ENCODE results near the gene GFOD1. TPM values are rescaled to one million over a fixed set of nuclear protein-coding genes. Genes with fewer than 3 reads are reported as not detected.

Gene GFOD1
- total and polyA plus RNA-seq, 7 experiments from 2014 or later: 0.24 to 10.8 (median 1.4) TPM; not detected in 1

- Mint-ChIP-seq H3K27me3 (no peaks in the 10 kb centered on the region), H3K36me3 (peaks cover 0 to 11% (median 1%) of the 10 kb centered on the region in 5 donors), H3K4me1 (peaks cover 0 to 10% (median 0%) of the 10 kb centered on the region in 7 donors), H3K9me3 (peaks cover 0 to 2% (median 0%) of the 10 kb centered on the region in 11 donors), H3K27ac (no peak overlapping the region), H3K4me3 (no peak overlapping the region)
- POLR2A ChIA-PET: no interaction called here
- CTCF ChIA-PET: interaction anchor here (1.2 kb wide), 1 partner anchor 20 kb away, joined by 3 read pairs; no protein-coding TSS in a partner anchor
- no peak for ATAC-seq
- Histone ChIP-seq H3K27me3 (ENCODE audit: control insufficient read depth in 2 of 2, insufficient read depth in 2 of 2, low read length in 2 of 2) (no peaks in the 10 kb centered on the region), H3K36me3 (ENCODE audit: control insufficient read depth in 2 of 3, insufficient read depth in 3 of 3, low read length in 3 of 3) (no peaks in the 10 kb centered on the region), H3K4me1 (ENCODE audit: control insufficient read depth in 2 of 2, insufficient read depth in 2 of 2, low read length in 2 of 2) (no peaks in the 10 kb centered on the region), H3K4me3 (ENCODE audit: low read length) (no peak overlapping the region), H3K27ac (ENCODE audit: low read depth, low read length) (no peak overlapping the region), H3K9me3 (ENCODE audit: control insufficient read depth in 2 of 3, low read length in 3 of 3) (no peaks in the 10 kb centered on the region)
- intact Hi-C loops (cut with micrococcal nuclease): no loop called here
- DNase-seq: no peak
Measured at GRCh38 chr6:13474360-13474759, 13.0 kb downstream of the GFOD1 start.

- Histone ChIP-seq H3K36me3 (ENCODE audit: control insufficient read depth in 2 of 3, insufficient read depth in 3 of 3, low read length in 3 of 3) (no peaks in the 10 kb centered on the region), H3K9me3 (ENCODE audit: control insufficient read depth in 2 of 3, low read length in 3 of 3) (no peaks in the 10 kb centered on the region), H3K27ac (ENCODE audit: low read depth, low read length) (no peak overlapping the region), H3K4me3 (ENCODE audit: low read length) (no peak overlapping the region), H3K27me3 (ENCODE audit: control insufficient read depth in 2 of 2, insufficient read depth in 2 of 2, low read length in 2 of 2) (no peaks in the 10 kb centered on the region), H3K4me1 (ENCODE audit: control insufficient read depth in 2 of 2, insufficient read depth in 2 of 2, low read length in 2 of 2) (no peaks in the 10 kb centered on the region)
- CTCF ChIA-PET: no interaction called here
- Mint-ChIP-seq H3K9me3 (peaks cover 0 to 7% (median 0%) of the 10 kb centered on the region in 11 donors), H3K4me1 (peaks cover 0 to 9% (median 0%) of the 10 kb centered on the region in 7 donors), H3K36me3 (peaks cover 0 to 12% (median 7%) of the 10 kb centered on the region in 5 donors), H3K27me3 (no peaks in the 10 kb centered on the region), H3K4me3 (no peak overlapping the region), H3K27ac (no peak overlapping the region)
- no peak for DNase-seq
- POLR2A ChIA-PET: interaction anchor here (0.5 kb wide), 1 partner anchor 1908 kb away, joined by 3 read pairs; no protein-coding TSS in a partner anchor
- intact Hi-C loops (cut with micrococcal nuclease): no loop called here
- no peak for ATAC-seq
Measured at GRCh38 chr6:13473768-13474165, 13.6 kb downstream of the GFOD1 start.

DNA sequence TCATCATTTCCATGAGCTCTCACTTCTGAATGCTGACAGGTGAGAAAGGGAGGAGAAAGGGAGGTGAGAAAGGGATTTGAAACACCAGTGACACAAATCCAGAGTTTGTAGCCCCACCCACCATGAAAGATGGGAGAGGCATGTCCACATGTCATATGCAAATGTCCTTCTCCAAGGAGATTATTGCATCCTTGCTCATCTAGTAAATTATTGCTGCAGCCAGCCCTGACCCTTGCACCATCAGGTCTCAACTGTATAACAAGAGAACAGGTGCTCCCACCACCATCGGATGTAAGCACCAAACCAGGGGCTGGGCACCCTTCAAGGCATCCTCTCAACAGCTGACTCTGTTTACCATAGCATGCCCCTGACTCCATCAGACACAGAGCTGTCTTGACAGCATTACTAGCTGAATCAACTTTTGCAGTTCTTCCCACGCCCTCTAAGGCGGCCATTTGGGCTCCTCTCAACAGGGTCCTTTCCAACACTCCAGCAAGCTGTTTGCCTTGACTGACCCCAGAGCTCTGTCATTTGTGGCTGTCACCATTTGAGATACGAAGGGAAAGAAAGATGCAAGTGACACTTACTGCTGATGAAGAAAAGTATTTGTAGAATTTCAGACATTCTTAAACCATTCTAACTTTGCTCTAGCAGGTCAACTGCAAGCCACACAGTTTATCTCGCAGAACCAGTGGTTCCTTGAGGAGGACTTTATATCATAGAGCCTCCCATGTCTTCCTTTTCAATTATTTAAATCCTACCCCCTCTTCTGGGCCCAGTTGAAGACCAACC, 14.2 kb downstream of the GFOD1 start:
- Mint-ChIP-seq H3K4me3 (no peak overlapping the region), H3K4me1 (peaks cover 0 to 5% (median 0%) of the 10 kb centered on the region in 7 donors), H3K27me3 (no peaks in the 10 kb centered on the region), H3K27ac (no peak overlapping the region), H3K36me3 (peaks cover 0 to 10% (median 8%) of the 10 kb centered on the region in 5 donors), H3K9me3 (peaks cover 0 to 11% (median 0%) of the 10 kb centered on the region in 11 donors)
- Histone ChIP-seq H3K9me3 (ENCODE audit: control insufficient read depth in 2 of 3, low read length in 3 of 3) (no peaks in the 10 kb centered on the region), H3K27me3 (ENCODE audit: control insufficient read depth in 2 of 2, insufficient read depth in 2 of 2, low read length in 2 of 2) (no peaks in the 10 kb centered on the region), H3K4me3 (ENCODE audit: low read length) (no peak overlapping the region), H3K36me3 (ENCODE audit: control insufficient read depth in 2 of 3, insufficient read depth in 3 of 3, low read length in 3 of 3) (no peaks in the 10 kb centered on the region), H3K4me1 (ENCODE audit: control insufficient read depth in 2 of 2, insufficient read depth in 2 of 2, low read length in 2 of 2) (no peaks in the 10 kb centered on the region), H3K27ac (ENCODE audit: low read depth, low read length) (no peak overlapping the region)
- CTCF ChIA-PET: no interaction called here
- intact Hi-C loops (cut with micrococcal nuclease): no loop called here
- DNase-seq (no peak), ATAC-seq (no peak)
- POLR2A ChIA-PET: interaction anchor here (0.5 to 0.6 kb wide), 2 partner anchors 142 to 1909 kb away, joined by 3 read pairs; no protein-coding TSS in a partner anchor

- Histone ChIP-seq H3K27ac (ENCODE audit: low read depth, low read length) (no peak overlapping the region), H3K9me3 (ENCODE audit: control insufficient read depth in 2 of 3, low read length in 3 of 3) (no peaks in the 10 kb centered on the region), H3K36me3 (ENCODE audit: control insufficient read depth in 2 of 3, insufficient read depth in 3 of 3, low read length in 3 of 3) (no peaks in the 10 kb centered on the region), H3K4me3 (ENCODE audit: low read length) (no peak overlapping the region), H3K27me3 (ENCODE audit: control insufficient read depth in 2 of 2, insufficient read depth in 2 of 2, low read length in 2 of 2) (no peaks in the 10 kb centered on the region), H3K4me1 (ENCODE audit: control insufficient read depth in 2 of 2, insufficient read depth in 2 of 2, low read length in 2 of 2) (no peaks in the 10 kb centered on the region)
- Mint-ChIP-seq H3K27me3 (no peaks in the 10 kb centered on the region), H3K9me3 (peaks cover 0 to 11% (median 0%) of the 10 kb centered on the region in 11 donors), H3K4me1 (peaks cover 0 to 5% (median 0%) of the 10 kb centered on the region in 7 donors), H3K36me3 (peaks cover 0 to 10% (median 8%) of the 10 kb centered on the region in 5 donors), H3K4me3 (no peak overlapping the region), H3K27ac (no peak overlapping the region)
- DNase-seq: no peak
- intact Hi-C loops (cut with micrococcal nuclease): no loop called here
- no peak for ATAC-seq
- ChIA-PET POLR2A (no interaction called here), CTCF (no interaction called here)
Measured at GRCh38 chr6:13472099-13472498, 15.3 kb downstream of the GFOD1 start.

DNA sequence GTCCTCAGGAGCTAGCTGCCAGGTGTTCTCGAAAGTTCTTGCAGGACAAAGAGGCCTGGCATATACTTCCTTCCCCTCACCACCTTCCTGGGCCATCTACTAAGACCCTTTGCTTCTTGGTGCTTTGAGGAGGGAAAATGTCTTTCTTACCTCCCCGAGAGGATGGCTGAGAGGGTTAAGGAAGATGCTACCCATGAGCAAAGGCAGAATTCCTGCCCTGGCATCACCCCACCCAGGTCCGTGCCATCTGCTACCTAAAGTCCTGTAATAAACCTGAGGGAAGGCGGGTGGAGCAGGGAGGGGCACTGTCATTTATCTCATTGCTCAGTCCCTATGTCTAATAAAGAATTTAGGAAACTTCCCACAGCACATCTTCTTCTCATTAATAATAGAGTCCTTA, 16.2 kb downstream of the GFOD1 start:
- Mint-ChIP-seq H3K27ac (no peak overlapping the region), H3K4me3 (no peak overlapping the region), H3K36me3 (peaks cover 0 to 11% (median 8%) of the 10 kb centered on the region in 5 donors), H3K4me1 (peaks cover 0 to 9% (median 5%) of the 10 kb centered on the region in 7 donors), H3K27me3 (no peaks in the 10 kb centered on the region), H3K9me3 (peaks cover 0 to 11% (median 0%) of the 10 kb centered on the region in 11 donors)
- ATAC-seq (no peak), DNase-seq (no peak)
- ChIA-PET POLR2A (no interaction called here), CTCF (no interaction called here)
- Histone ChIP-seq H3K9me3 (ENCODE audit: control insufficient read depth in 2 of 3, low read length in 3 of 3) (no peaks in the 10 kb centered on the region), H3K4me3 (ENCODE audit: low read length) (no peak overlapping the region), H3K27ac (ENCODE audit: low read depth, low read length) (no peak overlapping the region), H3K36me3 (ENCODE audit: control insufficient read depth in 2 of 3, insufficient read depth in 3 of 3, low read length in 3 of 3) (no peaks in the 10 kb centered on the region), H3K27me3 (ENCODE audit: control insufficient read depth in 2 of 2, insufficient read depth in 2 of 2, low read length in 2 of 2) (no peaks in the 10 kb centered on the region), H3K4me1 (ENCODE audit: control insufficient read depth in 2 of 2, insufficient read depth in 2 of 2, low read length in 2 of 2) (no peaks in the 10 kb centered on the region)
- intact Hi-C loops (cut with micrococcal nuclease): no loop called here

DNA sequence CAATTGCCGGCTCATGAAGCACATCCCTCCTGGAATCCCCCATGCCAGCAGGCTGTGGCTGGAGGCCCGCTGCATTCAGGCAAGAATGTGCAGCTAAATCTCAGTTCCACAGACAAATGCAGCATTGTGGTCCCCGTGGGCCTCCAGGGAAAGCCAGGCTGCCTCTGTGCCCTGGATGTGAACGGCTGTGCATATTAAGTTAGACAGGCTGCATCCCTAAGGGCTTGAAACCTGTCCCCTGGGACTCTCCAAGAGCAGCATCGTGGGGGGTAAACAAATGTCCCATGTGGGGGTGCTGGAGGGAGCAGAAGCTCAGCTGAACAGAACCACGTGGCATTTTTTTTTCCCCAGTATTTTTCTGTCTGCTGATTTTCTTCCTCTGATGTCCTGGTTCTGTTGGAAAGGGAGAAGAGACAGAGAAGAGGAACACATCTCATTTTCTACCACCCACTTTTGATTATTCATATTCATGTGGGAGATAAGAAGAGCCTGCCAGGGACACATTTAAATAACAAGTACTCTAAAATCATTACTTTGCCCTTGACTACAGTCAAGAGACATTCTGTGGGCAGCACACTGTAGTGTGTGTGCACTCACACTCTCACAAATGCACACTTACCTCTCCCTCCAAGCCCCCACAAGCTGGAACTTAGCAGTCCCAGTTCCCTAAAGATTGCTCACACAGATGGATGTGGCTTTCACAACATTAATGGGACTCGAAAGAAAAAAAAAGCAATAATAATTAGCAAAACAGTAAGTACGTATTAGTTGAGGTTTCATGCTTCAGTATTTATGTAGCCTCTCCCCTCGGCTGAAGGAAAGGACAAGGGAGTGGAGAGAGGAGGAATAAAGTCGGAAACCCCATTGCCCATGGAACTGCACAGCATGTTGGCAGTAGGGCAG, 16.9 kb downstream of the GFOD1 start:
- Histone ChIP-seq H3K4me1 (ENCODE audit: control insufficient read depth in 2 of 2, insufficient read depth in 2 of 2, low read length in 2 of 2) (no peaks in the 10 kb centered on the region), H3K9me3 (ENCODE audit: control insufficient read depth in 2 of 3, low read length in 3 of 3) (no peaks in the 10 kb centered on the region), H3K27ac (ENCODE audit: low read depth, low read length) (no peak overlapping the region), H3K36me3 (ENCODE audit: control insufficient read depth in 2 of 3, insufficient read depth in 3 of 3, low read length in 3 of 3) (no peaks in the 10 kb centered on the region), H3K27me3 (ENCODE audit: control insufficient read depth in 2 of 2, insufficient read depth in 2 of 2, low read length in 2 of 2) (no peaks in the 10 kb centered on the region), H3K4me3 (ENCODE audit: low read length) (no peak overlapping the region)
- intact Hi-C loops (cut with micrococcal nuclease): no loop called here
- CTCF ChIA-PET: no interaction called here
- ATAC-seq: no peak
- no peaks in the 10 kb centered on the region for H3K27me3 Mint-ChIP-seq
- H3K4me1 Mint-ChIP-seq: peaks cover 0 to 16% (median 9%) of the 10 kb centered on the region in 7 donors
- peaks cover 0 to 11% (median 8%) of the 10 kb centered on the region in 5 donors for H3K36me3 Mint-ChIP-seq
- no peak overlapping the region for H3K27ac Mint-ChIP-seq
- no peak for DNase-seq
- peaks cover 0 to 11% (median 0%) of the 10 kb centered on the region in 11 donors for H3K9me3 Mint-ChIP-seq
- H3K4me3 Mint-ChIP-seq: no peak overlapping the region
- POLR2A ChIA-PET: no interaction called here
